PC-9 (cell line): ENCODE results near the gene CDC42BPB. TPM values are rescaled to one million over a fixed set of nuclear protein-coding genes. Genes with fewer than 3 reads are reported as not detected.

Experiments
- BruUV-seq: library from RNA; stranded (reverse); fragments of 400-500 nt; replicated peaks from 2 replicates; lab custom pipeline; 2021; lab: Mats Ljungman, UMichigan
- CTCF ChIA-PET: fragments of 300-600 bp; sonication (Branson Sonifier 250); formaldehyde crosslinking; loops from one replicate; lab custom pipeline; 2022; ENCODE audit warnings: antibody characterized with exemption; lab: Charles Lee
- POLR2A ChIA-PET: fragments of 300-600 bp; sonication (Branson Sonifier 250); formaldehyde crosslinking; loops from one replicate; lab custom pipeline; 2022; ENCODE audit warnings: antibody characterized with exemption; ENCODE audit not compliant: unreplicated experiment; lab: Charles Lee
- DNase-seq, 2 experiments: peaks; one replicate each; pipeline versions ENCODE4 v3.0.0 to v3.0.0-alpha.2; 2015 to 2022; ENCODE audit warnings: mixed read lengths in 1 of 2
- H2AFZ ChIP-seq: fragments of 200-600 bp; sonication (generic); 2 replicates; pipeline ENCODE4 v1.8.1; 2017; ENCODE audit warnings: antibody characterized with exemption
- H3F3A ChIP-seq: fragments of 200-600 bp; sonication (generic); 2 replicates; pipeline ENCODE4 v1.8.1; 2017; ENCODE audit warnings: antibody characterized with exemption, mild to moderate bottlenecking, low read depth; ENCODE audit not compliant: insufficient read depth
- H3K27ac ChIP-seq: fragments of 200-600 bp; sonication (generic); 2 replicates; pipeline ENCODE4 v1.6.1; 2016; ENCODE audit warnings: mixed run types
- H3K27me3 ChIP-seq: fragments of 200-600 bp; sonication (generic); 2 replicates; pipeline ENCODE4 v1.6.1; 2016; ENCODE audit warnings: low read depth, mixed run types; ENCODE audit not compliant: insufficient read depth
- H3K36me3 ChIP-seq: fragments of 200-600 bp; sonication (generic); 2 replicates; pipeline ENCODE4 v1.6.1; 2016; ENCODE audit warnings: low read depth, mixed run types
- H3K4me1 ChIP-seq: fragments of 200-600 bp; sonication (generic); replicated peaks from 2 replicates; pipeline ENCODE4 v1.6.1; 2016; ENCODE audit warnings: mixed run types; ENCODE audit not compliant: insufficient read depth
- H3K4me2 ChIP-seq: fragments of 200-600 bp; sonication (generic); 2 replicates; pipeline ENCODE4 v1.6.1; 2017; ENCODE audit warnings: mixed run types
- H3K4me3 ChIP-seq: fragments of 200-600 bp; sonication (generic); 2 replicates; pipeline ENCODE4 v1.6.1; 2016; ENCODE audit warnings: mixed run types
- H3K79me2 ChIP-seq: fragments of 200-600 bp; sonication (generic); 2 replicates; pipeline ENCODE4 v1.6.1; 2017; ENCODE audit warnings: low read depth, mixed run types
- H3K9me2 ChIP-seq: fragments of 200-600 bp; sonication (generic); 2 replicates; pipeline ENCODE4 v1.8.1; 2017; ENCODE audit warnings: mild to moderate bottlenecking; ENCODE audit not compliant: insufficient read depth
- H3K9me3 ChIP-seq: fragments of 200-600 bp; sonication (generic); 2 replicates; pipeline ENCODE4 v1.8.1; 2016; ENCODE audit warnings: low read depth; ENCODE audit not compliant: insufficient read depth
- H4K20me1 ChIP-seq: fragments of 200-600 bp; sonication (generic); 2 replicates; pipeline ENCODE4 v1.8.1; 2017; ENCODE audit not compliant: insufficient read depth
- EZH2 ChIP-seq: fragments of 200-600 bp; sonication (generic); IDR thresholded peaks from 2 replicates; pipeline ENCODE4 v1.8.0; 2017; ENCODE audit warnings: antibody characterized with exemption, low read depth
- intact Hi-C: fragments of 100-400 bp; cut with micrococcal nuclease; formaldehyde crosslinking; loops from one replicate; pipeline ENCODE4 v1.10.0; 2022; ENCODE audit not compliant: unreplicated experiment
- total RNA-seq: library from RNA; stranded (reverse); gene quantifications from 2 replicates; pipeline ENCODE4 v1.2.3, GENCODE V29; 2021
- TF ChIP-seq, protein P1 (sequence below): fragments of 200-600 bp; sonication (generic); conservative IDR thresholded peaks from 2 replicates; pipeline ENCODE4 v1.6.1; 2017; ENCODE audit warnings: mixed run types, antibody characterized with exemption, mild to moderate bottlenecking, moderate library complexity

Gene CDC42BPB
- total RNA-seq, 1 experiment from 2014 or later: 203 TPM

DNA sequence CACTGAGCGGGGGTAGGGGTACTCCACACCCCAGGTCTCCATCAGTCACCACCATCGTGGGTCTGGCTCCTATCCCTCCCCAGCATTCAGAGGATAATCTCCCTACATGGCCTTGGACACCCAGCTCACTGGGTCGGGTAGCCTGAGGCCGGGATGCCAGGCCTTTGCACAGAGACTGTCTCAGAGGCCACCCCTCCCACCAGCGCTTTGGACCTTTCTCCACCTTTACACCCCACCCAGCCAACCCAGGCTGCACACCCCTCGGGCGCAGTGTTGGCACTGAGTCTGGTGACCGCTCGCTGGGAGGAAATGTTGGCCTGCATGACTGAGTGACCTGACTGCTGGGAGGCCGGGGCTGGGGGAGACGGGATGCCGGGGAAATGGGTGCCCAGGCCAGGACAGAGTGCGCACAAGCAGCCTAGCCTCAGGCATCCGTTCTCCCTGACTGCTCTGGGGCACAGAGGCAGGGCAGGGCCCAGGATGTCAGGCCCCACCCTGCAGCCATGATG, 16.1 kb upstream of the CDC42BPB start:
- Histone ChIP-seq H3K36me3 (no peaks in the 10 kb centered on the region), H3K27me3 (no peaks in the 10 kb centered on the region), H3K27ac (no peak overlapping the region), H3K9me3 (no peaks in the 10 kb centered on the region), H3F3A (peaks cover 52% of the 10 kb centered on the region), H2AFZ (no peak overlapping the region), H3K9me2 (no peaks in the 10 kb centered on the region), H3K4me1 (peaks cover 59% of the 10 kb centered on the region), H3K4me2 (0 out of 2 replicates have a peak overlapping the region, but pooled peaks have one; percentile 2), H3K79me2 (no peaks in the 10 kb centered on the region), H3K4me3 (no peak overlapping the region), H4K20me1 (no peaks in the 10 kb centered on the region)
- TF ChIP-seq EZH2: no peak
- TF ChIP-seq, protein P1, sequence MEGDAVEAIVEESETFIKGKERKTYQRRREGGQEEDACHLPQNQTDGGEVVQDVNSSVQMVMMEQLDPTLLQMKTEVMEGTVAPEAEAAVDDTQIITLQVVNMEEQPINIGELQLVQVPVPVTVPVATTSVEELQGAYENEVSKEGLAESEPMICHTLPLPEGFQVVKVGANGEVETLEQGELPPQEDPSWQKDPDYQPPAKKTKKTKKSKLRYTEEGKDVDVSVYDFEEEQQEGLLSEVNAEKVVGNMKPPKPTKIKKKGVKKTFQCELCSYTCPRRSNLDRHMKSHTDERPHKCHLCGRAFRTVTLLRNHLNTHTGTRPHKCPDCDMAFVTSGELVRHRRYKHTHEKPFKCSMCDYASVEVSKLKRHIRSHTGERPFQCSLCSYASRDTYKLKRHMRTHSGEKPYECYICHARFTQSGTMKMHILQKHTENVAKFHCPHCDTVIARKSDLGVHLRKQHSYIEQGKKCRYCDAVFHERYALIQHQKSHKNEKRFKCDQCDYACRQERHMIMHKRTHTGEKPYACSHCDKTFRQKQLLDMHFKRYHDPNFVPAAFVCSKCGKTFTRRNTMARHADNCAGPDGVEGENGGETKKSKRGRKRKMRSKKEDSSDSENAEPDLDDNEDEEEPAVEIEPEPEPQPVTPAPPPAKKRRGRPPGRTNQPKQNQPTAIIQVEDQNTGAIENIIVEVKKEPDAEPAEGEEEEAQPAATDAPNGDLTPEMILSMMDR: no peak
- intact Hi-C loops: loop anchor here (5.0 to 10.0 kb wide), 3 partner anchors 146 to 379 kb away; partner anchors contain the start of gene TRAF3
- DNase-seq: no peak
- BruUV-seq: no TSS peak
- ChIA-PET POLR2A (interaction anchor here (0.5 kb wide), 1 partner anchor 22 kb away, joined by 37 read pairs; no protein-coding TSS in a partner anchor), CTCF (interaction anchor here (1.6 kb wide), 1 partner anchor 379 kb away, joined by 5 read pairs; no protein-coding TSS in a partner anchor)

DNA sequence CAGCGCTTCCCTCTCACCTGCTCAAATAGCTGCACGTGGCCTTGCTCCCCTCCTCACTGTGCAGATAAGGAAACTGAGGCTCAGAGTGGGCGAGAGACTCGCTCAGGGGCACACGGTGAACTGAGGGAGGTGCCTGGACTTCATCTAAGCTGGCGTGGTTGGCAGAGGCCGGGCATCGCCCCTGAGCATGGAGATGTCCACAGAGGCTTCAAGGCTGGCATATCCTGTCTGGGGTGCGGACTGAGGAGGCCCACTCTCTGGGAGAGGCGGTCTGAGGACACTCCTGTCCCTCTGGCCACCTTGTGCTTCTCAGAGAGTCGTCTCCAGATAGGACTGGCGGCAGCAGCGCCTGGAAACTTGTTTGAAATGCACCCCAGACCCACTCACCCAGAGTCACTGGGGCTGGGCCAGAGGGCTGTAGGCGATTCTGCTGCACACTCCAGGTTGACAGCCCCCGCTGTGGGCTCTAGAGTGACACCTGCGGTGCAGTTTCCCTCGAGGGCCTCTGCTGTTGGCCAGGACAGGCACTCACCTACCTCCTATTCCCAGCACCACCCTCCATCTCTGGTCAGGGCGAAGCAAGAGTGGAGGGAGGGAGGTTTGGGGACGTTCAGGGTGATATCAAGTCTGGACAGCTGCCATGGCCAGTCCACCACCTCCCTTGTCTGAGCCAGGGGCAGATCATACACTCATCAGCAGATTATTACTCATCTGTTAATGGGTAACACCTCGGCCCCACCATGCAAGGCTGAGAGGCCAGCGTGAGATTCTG, 15.4 kb upstream of the CDC42BPB start:
- Histone ChIP-seq H3K4me3 (no peak overlapping the region), H3K27ac (no peak overlapping the region), H2AFZ (no peak overlapping the region), H3K9me3 (no peaks in the 10 kb centered on the region), H3F3A (peaks cover 57% of the 10 kb centered on the region), H3K79me2 (no peaks in the 10 kb centered on the region), H4K20me1 (no peaks in the 10 kb centered on the region), H3K4me2 (0 out of 2 replicates have a peak overlapping the region, but pooled peaks have one; percentile 2), H3K4me1 (peaks cover 66% of the 10 kb centered on the region), H3K27me3 (no peaks in the 10 kb centered on the region), H3K9me2 (no peaks in the 10 kb centered on the region), H3K36me3 (no peaks in the 10 kb centered on the region)
- intact Hi-C loops: loop anchor here (5.0 to 10.0 kb wide), 3 partner anchors 145 to 378 kb away; partner anchors contain the start of gene TRAF3
- POLR2A ChIA-PET: no interaction called here
- BruUV-seq: no TSS peak
- CTCF ChIA-PET: no interaction called here
- TF ChIP-seq, protein P1: no peak
- TF ChIP-seq EZH2: no peak
- no peak for DNase-seq

DNA sequence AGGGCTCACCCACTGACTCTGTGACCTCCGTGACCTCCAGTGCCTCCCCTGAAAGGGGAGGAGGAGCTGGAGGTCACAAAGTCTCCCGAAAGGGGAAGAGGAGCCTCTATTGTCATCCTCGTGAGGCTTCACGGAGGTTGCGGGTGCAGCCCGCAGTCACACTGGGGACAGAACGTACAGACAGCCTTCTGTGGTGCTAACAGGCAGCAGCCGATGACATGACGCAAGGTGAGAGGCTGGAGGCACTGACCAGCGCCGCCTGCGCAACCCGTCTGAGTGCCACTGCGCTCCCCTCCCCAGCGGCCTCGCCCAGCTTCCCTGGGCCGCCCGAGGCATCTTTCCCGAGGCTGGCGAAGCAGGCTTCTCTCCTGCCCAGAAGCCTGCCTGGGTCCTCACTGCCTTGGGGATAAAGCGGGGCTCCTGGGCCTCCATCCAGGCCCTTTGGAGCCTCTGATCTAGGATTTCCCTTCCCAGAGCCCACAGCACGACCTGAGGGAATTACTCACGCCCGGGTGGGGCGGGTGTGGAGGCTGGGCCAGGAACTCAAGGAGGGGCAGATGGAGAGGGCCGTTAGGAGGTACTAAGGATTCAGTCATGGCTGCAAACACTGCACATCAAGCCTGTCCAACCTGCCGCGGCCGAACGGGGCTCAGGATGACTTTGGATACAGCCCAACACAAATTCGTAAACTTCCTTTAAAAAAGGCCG, 14.3 kb upstream of the CDC42BPB start:
- Histone ChIP-seq H4K20me1 (no peaks in the 10 kb centered on the region), H3K27ac (peak overlapping the region; percentile 17; the same call in 1 of the 2 replicates), H3K4me3 (no peak overlapping the region), H3K4me1 (peaks cover 74% of the 10 kb centered on the region), H3K36me3 (no peaks in the 10 kb centered on the region), H3K9me3 (no peaks in the 10 kb centered on the region), H2AFZ (no peak overlapping the region), H3K79me2 (no peaks in the 10 kb centered on the region), H3F3A (peaks cover 60% of the 10 kb centered on the region), H3K9me2 (no peaks in the 10 kb centered on the region), H3K27me3 (no peaks in the 10 kb centered on the region), H3K4me2 (peak overlapping the region; percentile 39)
- ChIA-PET POLR2A (interaction anchor here (0.6 kb wide), 1 partner anchor 95 kb away, joined by 3 read pairs; no protein-coding TSS in a partner anchor), CTCF (interaction anchor here (0.6 kb wide), 1 partner anchor 224 kb away, joined by 4 read pairs; no protein-coding TSS in a partner anchor)
- DNase-seq: peak; percentile 61 to 93
- no peak for TF ChIP-seq EZH2
- TF ChIP-seq, protein P1: no peak
- no TSS peak for BruUV-seq
- intact Hi-C loops: loop anchor here (2.0 to 10.0 kb wide), 4 partner anchors 99 to 377 kb away; partner anchors contain the start of gene TRAF3
